Measurements from ENCODE around the gene ADGRD2. TPM values are rescaled to one million over a fixed set of nuclear protein-coding genes. Genes with fewer than 3 reads are reported as not detected.

The ADGRD2 gene
- total and polyA plus RNA-seq, 4 donors: not detected

GRCh38 chr9:124469011-124469832 lies 19.0 kb downstream of the ADGRD2 start:
- no peak overlapping the region for H3K9ac ChIP-seq (ENCODE audit: low read depth in 1 of 2, low read length in 2 of 2)
- no peaks in the 10 kb centered on the region for H3K27me3 ChIP-seq (ENCODE audit: control insufficient read depth in 4 of 4, insufficient read depth in 4 of 4, low read length in 3 of 4)
- TF ChIP-seq JUND (IDR thresholded peaks at IDR 0.05) (no peak), RXRA (IDR thresholded peaks at IDR 0.05) (no peak), ATF3 (IDR thresholded peaks at IDR 0.05) (no peak), GABPA (IDR thresholded peaks at IDR 0.05 in 1 of 2, conservative IDR thresholded peaks at IDR 0.05 in 1 of 2) (no peak), SP1 (IDR thresholded peaks at IDR 0.05) (no peak), HNF4G (IDR thresholded peaks at IDR 0.05) (no peak), EGR1 (IDR thresholded peaks at IDR 0.05; ENCODE audit: low read depth in 2 of 2) (no peak), HNF4A (conservative IDR thresholded peaks at IDR 0.05) (no peak), TAF1 (conservative IDR thresholded peaks at IDR 0.05) (no peak), FOXA1 (IDR thresholded peaks at IDR 0.05) (no peak), CTCF (IDR thresholded peaks at IDR 0.05; ENCODE audit: low read depth, low read length, missing input control) (no peak)
- no peak overlapping the region for H3K4me3 ChIP-seq (ENCODE audit: low read depth in 1 of 3, low read length in 3 of 3)
- H3K9me3 ChIP-seq (ENCODE audit: control insufficient read depth in 4 of 4, low read length in 3 of 4): no peaks in the 10 kb centered on the region
- H3K27ac ChIP-seq (ENCODE audit: low read depth in 1 of 2, low read length in 2 of 2): no peak overlapping the region
- DNase-seq (ENCODE audit: low spot score): no peak
- no peaks in the 10 kb centered on the region for H3K36me3 ChIP-seq (ENCODE audit: control insufficient read depth in 4 of 4, insufficient read depth in 3 of 4, low read depth in 1 of 4, low read length in 3 of 4)
- no peaks in the 10 kb centered on the region for H3K4me1 ChIP-seq (ENCODE audit: control insufficient read depth in 4 of 4, insufficient read depth in 4 of 4, low read length in 3 of 4)
- WGBS: 86% methylated on average over 28 of the region's 28 CpGs

DNA sequence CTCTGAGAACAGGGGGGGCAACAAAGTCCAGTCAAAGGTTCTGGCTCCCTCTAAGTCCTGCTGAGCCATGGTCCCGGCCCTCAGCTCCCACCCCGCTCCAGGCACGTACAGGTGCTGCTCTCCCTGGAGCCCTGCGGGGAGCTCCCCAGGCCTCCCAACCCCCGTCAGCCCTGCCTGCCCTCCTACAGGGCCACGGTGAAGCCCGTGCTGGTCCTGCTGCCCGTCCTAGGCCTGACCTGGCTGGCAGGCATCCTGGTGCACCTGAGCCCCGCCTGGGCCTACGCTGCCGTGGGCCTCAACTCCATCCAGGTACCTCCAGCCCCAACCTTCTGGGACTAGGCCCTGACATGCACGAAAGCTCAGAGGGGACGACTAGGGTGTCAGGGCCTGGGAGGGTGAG lies 20.1 kb downstream of the ADGRD2 start:
- Histone ChIP-seq H3K4me3 (ENCODE audit: low read depth in 1 of 3, low read length in 3 of 3) (no peak overlapping the region), H3K9ac (ENCODE audit: low read depth in 1 of 2, low read length in 2 of 2) (no peak overlapping the region), H3K27ac (ENCODE audit: low read depth in 1 of 2, low read length in 2 of 2) (no peak overlapping the region), H3K9me3 (ENCODE audit: control insufficient read depth in 4 of 4, low read length in 3 of 4) (no peaks in the 10 kb centered on the region), H3K36me3 (ENCODE audit: control insufficient read depth in 4 of 4, insufficient read depth in 3 of 4, low read depth in 1 of 4, low read length in 3 of 4) (no peaks in the 10 kb centered on the region), H3K4me1 (ENCODE audit: control insufficient read depth in 4 of 4, insufficient read depth in 4 of 4, low read length in 3 of 4) (no peaks in the 10 kb centered on the region), H3K27me3 (ENCODE audit: control insufficient read depth in 4 of 4, insufficient read depth in 4 of 4, low read length in 3 of 4) (no peaks in the 10 kb centered on the region)
- 91% methylated on average over 13 of the region's 13 CpGs for WGBS
- no peak for DNase-seq (ENCODE audit: low spot score)
- no peak for TF ChIP-seq JUND (IDR thresholded peaks at IDR 0.05)

DNA sequence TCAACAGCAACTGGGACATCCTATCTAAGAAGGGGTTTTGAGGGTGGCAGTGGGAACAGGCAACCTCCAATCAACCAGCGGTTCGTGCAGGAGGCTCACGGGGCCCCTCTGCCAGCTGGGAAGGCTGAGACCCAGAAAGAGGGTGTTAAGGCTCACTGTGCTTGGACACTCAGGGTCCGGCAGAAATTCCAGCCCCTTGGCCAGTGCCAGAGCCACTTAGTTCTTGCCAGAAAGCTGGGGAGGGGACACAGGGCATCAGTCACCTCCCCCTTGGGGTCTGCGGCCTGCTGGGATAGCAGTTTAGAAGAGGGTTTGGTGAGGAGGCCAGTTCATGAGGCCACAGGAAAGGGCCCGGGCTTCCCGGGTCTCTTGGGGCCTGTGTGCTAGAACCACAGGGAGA lies 20.5 kb downstream of the ADGRD2 start:
- Histone ChIP-seq H3K4me1 (ENCODE audit: control insufficient read depth in 4 of 4, insufficient read depth in 4 of 4, low read length in 3 of 4) (no peaks in the 10 kb centered on the region), H3K27ac (ENCODE audit: low read depth in 1 of 2, low read length in 2 of 2) (no peak overlapping the region), H3K36me3 (ENCODE audit: control insufficient read depth in 4 of 4, insufficient read depth in 3 of 4, low read depth in 1 of 4, low read length in 3 of 4) (no peaks in the 10 kb centered on the region), H3K4me3 (ENCODE audit: low read depth in 1 of 3, low read length in 3 of 3) (no peak overlapping the region), H3K9me3 (ENCODE audit: control insufficient read depth in 4 of 4, low read length in 3 of 4) (no peaks in the 10 kb centered on the region), H3K27me3 (ENCODE audit: control insufficient read depth in 4 of 4, insufficient read depth in 4 of 4, low read length in 3 of 4) (no peaks in the 10 kb centered on the region), H3K9ac (ENCODE audit: low read depth in 1 of 2, low read length in 2 of 2) (no peak overlapping the region)
- DNase-seq (ENCODE audit: low spot score): no peak
- 90% methylated on average over 7 of the region's 7 CpGs for WGBS
- TF ChIP-seq TAF1 (conservative IDR thresholded peaks at IDR 0.05) (no peak), REST (IDR thresholded peaks at IDR 0.05) (no peak), FOXA1 (IDR thresholded peaks at IDR 0.05) (no peak), HNF4G (IDR thresholded peaks at IDR 0.05) (no peak), YY1 (IDR thresholded peaks at IDR 0.05) (no peak), SP1 (IDR thresholded peaks at IDR 0.05) (no peak), NR2F2 (IDR thresholded peaks at IDR 0.05) (no peak), JUND (IDR thresholded peaks at IDR 0.05) (no peak), FOXA2 (IDR thresholded peaks at IDR 0.05) (no peak), RAD21 (IDR thresholded peaks at IDR 0.05) (no peak)
- TF ChIP-seq, protein P1, sequence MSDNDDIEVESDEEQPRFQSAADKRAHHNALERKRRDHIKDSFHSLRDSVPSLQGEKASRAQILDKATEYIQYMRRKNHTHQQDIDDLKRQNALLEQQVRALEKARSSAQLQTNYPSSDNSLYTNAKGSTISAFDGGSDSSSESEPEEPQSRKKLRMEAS (IDR thresholded peaks at IDR 0.05): no peak
